Endodermal cell (in vitro differentiated cells): ENCODE results near the gene OTOG. TPM values are rescaled to one million over a fixed set of nuclear protein-coding genes. Genes with fewer than 3 reads are reported as not detected.

Experiments used
- DNase-seq: peaks from one replicate; pipeline ENCODE4 v3.0.0-alpha.2; 2017
- H3K27ac ChIP-seq: 2 replicates; pipeline ENCODE4 v1.5.1; 2013; ENCODE audit warnings: mild to moderate bottlenecking, low read depth, low read length, moderate library complexity
- H3K27me3 ChIP-seq: 2 replicates; pipeline ENCODE4 v1.6.1; 2013; ENCODE audit warnings: mild to moderate bottlenecking, low read length, moderate library complexity; ENCODE audit not compliant: insufficient read depth, control insufficient read depth, poor library complexity, severe bottlenecking
- H3K36me3 ChIP-seq: 2 replicates; pipeline ENCODE4 v1.7.0; 2013; ENCODE audit warnings: mild to moderate bottlenecking, low read length, moderate library complexity; ENCODE audit not compliant: control insufficient read depth, insufficient read depth
- H3K4me1 ChIP-seq: one replicate; pipeline ENCODE4 v1.7.0; 2013; ENCODE audit warnings: low read length; ENCODE audit not compliant: control insufficient read depth, insufficient read depth
- H3K4me3 ChIP-seq: 2 replicates; pipeline ENCODE4 v1.5.1; 2013; ENCODE audit warnings: mild to moderate bottlenecking, low read length, moderate library complexity
- H3K9ac ChIP-seq: 2 replicates; pipeline ENCODE4 v1.6.1; 2013; ENCODE audit warnings: mild to moderate bottlenecking, low read length, moderate library complexity; ENCODE audit not compliant: poor library complexity, severe bottlenecking; ENCODE audit errors: extremely low read depth
- H3K9me3 ChIP-seq: 2 replicates; pipeline ENCODE4 v1.6.1; 2013; ENCODE audit warnings: mild to moderate bottlenecking, low read length, moderate library complexity; ENCODE audit not compliant: control insufficient read depth
- H3K27ac Mint-ChIP-seq: 2 replicates; pipeline ENCODE4 v1.8.0; 2020; ENCODE audit warnings: mixed read lengths
- H3K27me3 Mint-ChIP-seq: 2 replicates; pipeline ENCODE4 v1.8.0; 2021; ENCODE audit warnings: mild to moderate bottlenecking, mixed read lengths; ENCODE audit not compliant: insufficient read depth
- H3K36me3 Mint-ChIP-seq: 2 replicates; pipeline ENCODE4 v1.8.0; 2020; ENCODE audit warnings: low read depth, mixed read lengths
- H3K4me1 Mint-ChIP-seq: 2 replicates; pipeline ENCODE4 v1.8.0; 2020; ENCODE audit warnings: mixed read lengths
- H3K4me3 Mint-ChIP-seq: 2 replicates; pipeline ENCODE4 v1.8.0; 2020; ENCODE audit warnings: mild to moderate bottlenecking, moderate library complexity, mixed read lengths
- H3K9me3 Mint-ChIP-seq: 2 replicates; pipeline ENCODE4 v1.8.0; 2020; ENCODE audit warnings: mild to moderate bottlenecking, mixed read lengths
- WGBS, 2 experiments: methylation state at CpG; one replicate each; pipeline versions ENCODE4 v1.1.5 to v1.1.7; 2013; ENCODE audit warnings: missing lambda C conversion rate in 2 of 2, mixed read lengths in 1 of 2; ENCODE audit not compliant: insufficient coverage in 1 of 2, insufficient read length in 1 of 2; 5-methylcytosine and 5-hydroxymethylcytosine counted together
- total RNA-seq, 2 donors: library from RNA; stranded (reverse); fragmentation: NEBNext Ultra II Directional in 1 of 2; extraction: Animal tissue kit (Norgen Biotek cat#: 25700) in 1 of 2; gene quantifications; 2 replicates in 1 of 2; 3 replicates in 1 of 2; pipeline ENCODE4 v1.2.1, GENCODE V29; 2021
- TF ChIP-seq, protein P1 (sequence below): fragments of 200-600 bp; sonication (generic); conservative IDR thresholded peaks from 2 replicates; pipeline ENCODE4 v1.5.0; 2021; ENCODE audit warnings: antibody characterized with exemption, mild to moderate bottlenecking

OTOG gene
- total RNA-seq, 2 donors from 2014 or later, result 0.33 to 0.55 TPM

DNA sequence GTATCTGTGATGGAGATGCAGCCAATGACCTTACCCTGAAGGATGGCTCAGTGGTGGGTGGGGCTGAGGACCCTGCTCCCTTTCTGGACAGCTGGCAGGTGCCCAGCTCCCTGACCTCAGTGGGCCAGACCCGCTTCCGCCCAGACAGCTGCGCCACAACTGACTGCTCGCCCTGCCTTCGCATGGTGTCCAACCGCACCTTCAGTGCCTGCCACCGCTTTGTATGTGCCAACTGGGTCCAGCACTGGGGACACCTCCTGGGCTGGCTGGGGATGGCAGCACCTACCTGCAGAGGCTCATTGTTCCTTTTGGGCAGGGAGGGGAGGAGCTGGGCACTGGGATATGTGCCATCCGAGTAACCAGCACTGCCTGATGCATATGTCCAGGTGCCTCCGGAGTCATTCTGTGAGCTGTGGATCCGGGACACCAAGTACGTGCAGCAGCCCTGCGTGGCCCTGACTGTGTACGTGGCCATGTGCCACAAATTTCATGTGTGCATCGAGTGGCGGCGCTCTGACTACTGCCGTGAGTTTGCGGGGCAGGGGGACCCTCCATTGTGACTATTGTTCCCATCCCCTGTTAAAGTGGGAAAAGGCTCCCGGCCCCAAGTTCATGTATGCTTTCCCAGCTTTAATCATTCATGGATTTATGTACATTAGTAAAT lies 84.8 kb downstream of the OTOG start:
- TF ChIP-seq, protein P1, sequence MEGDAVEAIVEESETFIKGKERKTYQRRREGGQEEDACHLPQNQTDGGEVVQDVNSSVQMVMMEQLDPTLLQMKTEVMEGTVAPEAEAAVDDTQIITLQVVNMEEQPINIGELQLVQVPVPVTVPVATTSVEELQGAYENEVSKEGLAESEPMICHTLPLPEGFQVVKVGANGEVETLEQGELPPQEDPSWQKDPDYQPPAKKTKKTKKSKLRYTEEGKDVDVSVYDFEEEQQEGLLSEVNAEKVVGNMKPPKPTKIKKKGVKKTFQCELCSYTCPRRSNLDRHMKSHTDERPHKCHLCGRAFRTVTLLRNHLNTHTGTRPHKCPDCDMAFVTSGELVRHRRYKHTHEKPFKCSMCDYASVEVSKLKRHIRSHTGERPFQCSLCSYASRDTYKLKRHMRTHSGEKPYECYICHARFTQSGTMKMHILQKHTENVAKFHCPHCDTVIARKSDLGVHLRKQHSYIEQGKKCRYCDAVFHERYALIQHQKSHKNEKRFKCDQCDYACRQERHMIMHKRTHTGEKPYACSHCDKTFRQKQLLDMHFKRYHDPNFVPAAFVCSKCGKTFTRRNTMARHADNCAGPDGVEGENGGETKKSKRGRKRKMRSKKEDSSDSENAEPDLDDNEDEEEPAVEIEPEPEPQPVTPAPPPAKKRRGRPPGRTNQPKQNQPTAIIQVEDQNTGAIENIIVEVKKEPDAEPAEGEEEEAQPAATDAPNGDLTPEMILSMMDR, result peak; percentile 30
- WGBS, 2 experiments, result 92 to 93% methylated on average over 13 to 18 of the region's 19 CpGs
- no peaks in the 10 kb centered on the region for H3K4me1 ChIP-seq
- no peaks in the 10 kb centered on the region for H3K9me3 Mint-ChIP-seq
- no peaks in the 10 kb centered on the region for H3K4me1 Mint-ChIP-seq
- no peak overlapping the region for H3K4me3 Mint-ChIP-seq
- peak; percentile 47 for DNase-seq
- no peak overlapping the region for H3K9ac ChIP-seq
- no peak overlapping the region for H3K4me3 ChIP-seq
- H3K27ac Mint-ChIP-seq, result no peak overlapping the region
- H3K36me3 ChIP-seq, result no peaks in the 10 kb centered on the region
- H3K27ac ChIP-seq, result no peak overlapping the region
- peaks cover 27% of the 10 kb centered on the region for H3K27me3 Mint-ChIP-seq
- H3K9me3 ChIP-seq, result no peaks in the 10 kb centered on the region
- no peaks in the 10 kb centered on the region for H3K36me3 Mint-ChIP-seq
- H3K27me3 ChIP-seq, result no peaks in the 10 kb centered on the region

DNA sequence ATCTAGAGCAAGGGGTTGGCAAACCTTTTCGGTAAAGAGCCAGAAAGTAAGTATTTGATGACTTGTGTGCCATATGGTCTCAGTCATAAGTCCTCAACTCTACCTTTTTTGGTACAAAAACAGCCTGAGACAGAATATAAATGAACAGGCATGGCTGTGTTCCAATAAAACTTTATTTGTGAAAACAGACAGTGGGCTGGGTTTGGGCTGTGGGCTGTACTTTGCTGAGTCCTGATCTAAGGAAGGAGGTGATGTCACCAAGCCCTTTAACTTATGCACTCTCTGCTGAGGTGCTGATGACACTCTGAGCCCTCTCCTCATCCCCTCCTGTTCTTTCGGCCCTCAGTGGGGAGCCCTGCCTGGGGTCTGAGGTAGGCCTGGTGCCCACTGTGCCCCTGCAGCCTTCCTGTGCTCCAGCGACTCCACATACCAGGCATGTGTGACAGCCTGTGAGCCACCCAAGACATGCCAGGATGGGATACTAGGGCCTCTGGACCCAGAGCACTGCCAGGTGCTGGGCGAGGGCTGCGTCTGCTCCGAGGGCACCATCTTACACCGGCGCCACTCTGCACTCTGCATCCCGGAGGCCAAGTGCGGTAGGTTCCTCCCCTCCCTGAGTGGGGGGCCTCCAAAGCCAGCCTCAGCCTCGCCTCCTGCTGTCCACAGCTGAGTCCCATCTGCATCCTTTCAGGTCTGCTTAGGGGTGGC lies 86.4 kb downstream of the OTOG start:
- TF ChIP-seq, protein P1, result no peak
- DNase-seq, result peak; percentile 43
- Mint-ChIP-seq H3K4me3 (no peak overlapping the region), H3K27ac (no peak overlapping the region), H3K9me3 (no peaks in the 10 kb centered on the region), H3K36me3 (no peaks in the 10 kb centered on the region), H3K4me1 (no peaks in the 10 kb centered on the region), H3K27me3 (peaks cover 15% of the 10 kb centered on the region)
- Histone ChIP-seq H3K27me3 (no peaks in the 10 kb centered on the region), H3K27ac (no peak overlapping the region), H3K4me1 (no peaks in the 10 kb centered on the region), H3K36me3 (no peaks in the 10 kb centered on the region), H3K9ac (no peak overlapping the region), H3K4me3 (no peak overlapping the region), H3K9me3 (no peaks in the 10 kb centered on the region)
- WGBS, 2 experiments, result 81 to 94% methylated on average over 5 to 11 of the region's 11 CpGs

DNA sequence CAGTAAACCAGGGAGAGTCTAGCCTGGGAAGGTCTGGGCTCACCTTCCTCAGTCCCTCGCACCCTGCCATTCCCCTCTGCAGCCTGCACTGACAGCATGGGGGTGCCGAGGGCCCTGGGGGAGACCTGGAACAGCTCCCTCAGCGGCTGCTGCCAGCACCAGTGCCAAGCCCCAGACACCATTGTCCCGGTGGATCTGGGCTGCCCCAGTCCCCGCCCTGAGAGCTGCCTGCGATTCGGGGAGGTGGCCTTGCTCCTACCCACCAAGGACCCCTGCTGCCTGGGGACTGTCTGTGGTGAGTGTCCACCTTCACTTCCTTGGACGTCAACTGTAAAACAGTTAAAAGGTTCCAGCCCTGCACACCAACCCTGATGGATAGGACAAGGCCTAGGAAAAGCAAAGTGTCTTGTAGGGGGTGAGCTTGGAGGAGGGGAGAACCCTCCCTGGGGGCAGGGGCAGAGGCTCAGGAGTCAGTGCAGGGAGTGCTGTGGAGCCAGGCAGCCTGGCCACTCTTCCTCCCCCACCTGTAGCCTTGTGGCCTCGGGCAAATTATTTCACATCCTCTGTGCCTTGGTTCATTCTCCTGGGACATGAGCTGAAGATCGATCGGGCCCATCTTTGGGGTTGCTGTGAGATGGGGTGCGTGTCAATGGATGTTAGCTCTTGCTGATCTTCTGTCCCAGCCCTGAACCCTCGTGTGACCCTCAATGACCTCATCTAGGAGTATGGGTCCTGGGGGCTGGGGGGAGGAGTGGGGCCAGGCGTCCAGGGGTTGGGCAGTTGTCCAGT lies 87.1 kb downstream of the OTOG start:
- Mint-ChIP-seq H3K36me3 (no peaks in the 10 kb centered on the region), H3K4me3 (no peak overlapping the region), H3K9me3 (no peaks in the 10 kb centered on the region), H3K4me1 (no peaks in the 10 kb centered on the region), H3K27me3 (peaks cover 10% of the 10 kb centered on the region), H3K27ac (no peak overlapping the region)
- WGBS, 2 experiments, result 67 to 81% methylated on average over 3 to 13 of the region's 14 CpGs
- Histone ChIP-seq H3K9ac (no peak overlapping the region), H3K4me3 (no peak overlapping the region), H3K36me3 (no peaks in the 10 kb centered on the region), H3K27ac (no peak overlapping the region), H3K4me1 (no peaks in the 10 kb centered on the region), H3K9me3 (no peaks in the 10 kb centered on the region), H3K27me3 (no peaks in the 10 kb centered on the region)
- peak; percentile 38 for DNase-seq
- TF ChIP-seq, protein P1, result no peak
